ENCODE measurements around the gene ZNF10. TPM values are rescaled to one million over a fixed set of nuclear protein-coding genes. Genes with fewer than 3 reads are reported as not detected.

Gene ZNF10
- total RNA-seq, 2 donors from 2014 or later: 9.3 to 14.2 TPM

DNA sequence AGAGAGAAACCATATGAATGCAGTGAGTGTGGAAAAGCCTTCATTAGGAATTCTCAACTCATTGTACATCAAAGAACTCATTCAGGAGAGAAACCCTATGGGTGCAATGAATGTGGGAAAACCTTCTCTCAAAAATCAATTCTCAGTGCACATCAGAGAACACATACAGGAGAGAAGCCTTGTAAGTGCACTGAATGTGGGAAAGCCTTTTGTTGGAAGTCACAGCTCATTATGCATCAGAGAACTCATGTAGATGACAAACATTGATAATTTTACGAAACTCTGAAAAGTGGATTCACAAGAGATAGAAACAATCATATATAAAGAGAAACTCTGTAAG is 73.8 kb downstream of the ZNF10 start:
- no peak for ATAC-seq (replicated peaks in 1 of 2)
- no peak for DNase-seq
- H3K4me1 Mint-ChIP-seq (ENCODE audit: low read depth): no peaks in the 10 kb centered on the region
- H3K9me3 Mint-ChIP-seq: peaks cover 30 to 36% of the 10 kb centered on the region in 2 donors
- no peaks in the 10 kb centered on the region for H3K27me3 Mint-ChIP-seq (ENCODE audit: low read depth)
- peak overlapping the region; percentile 95 for H3K27ac Mint-ChIP-seq
- H3K4me3 Mint-ChIP-seq: no peak overlapping the region
- peaks cover 58 to 75% of the 10 kb centered on the region in 2 donors for H3K36me3 Mint-ChIP-seq (ENCODE audit: insufficient read depth in 2 of 2)

DNA sequence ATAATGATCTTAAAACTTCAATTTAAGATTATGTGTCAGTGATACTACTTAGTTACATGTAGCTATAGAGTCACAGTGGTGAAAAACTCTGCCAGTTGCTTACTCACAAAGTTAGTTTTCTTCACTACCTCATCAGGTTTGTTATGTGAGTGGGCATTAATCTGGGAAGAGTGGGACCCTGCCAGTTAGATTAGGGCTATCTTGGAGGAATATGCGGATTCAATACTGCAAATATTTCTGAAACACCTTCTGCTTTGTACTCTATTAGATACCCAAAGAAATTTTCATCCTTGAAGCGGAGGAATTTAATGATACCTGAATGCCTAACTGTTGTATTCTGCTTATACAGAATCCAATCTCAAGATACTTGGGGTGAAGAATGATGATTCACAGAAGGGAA is 76.0 kb downstream of the ZNF10 start:
- DNase-seq: no peak
- peaks cover 23 to 25% of the 10 kb centered on the region in 2 donors for H3K9me3 Mint-ChIP-seq

More for the DNA sequence above, 76.0 kb downstream of the ZNF10 start:
- H3K4me1 Mint-ChIP-seq (ENCODE audit: low read depth): no peaks in the 10 kb centered on the region
- no peaks in the 10 kb centered on the region for H3K27me3 Mint-ChIP-seq (ENCODE audit: low read depth)
- peaks cover 47 to 61% of the 10 kb centered on the region in 2 donors for H3K36me3 Mint-ChIP-seq (ENCODE audit: insufficient read depth in 2 of 2)
- ATAC-seq (replicated peaks in 1 of 2): no peak
- no peak overlapping the region for H3K4me3 Mint-ChIP-seq
- peak overlapping the region; percentile 33 for H3K27ac Mint-ChIP-seq

Other genes with a start within 250 kb of the ZNF10 start
- 10 to 100 TPM; 68.3 to 72.3 TPM for gene CHFR, start 243.0 kb upstream of the ZNF10 start, total RNA-seq
- 1 to 10 TPM; 6.8 to 8.7 TPM for gene ZNF605, start 174.3 kb upstream of the ZNF10 start, total RNA-seq
- 10 to 100 TPM; 22.9 to 24.1 TPM for gene ZNF26, start 144.3 kb upstream of the ZNF10 start, total RNA-seq
- 10 to 100 TPM; 17.3 to 24.7 TPM for gene ZNF84, start 93.1 kb upstream of the ZNF10 start, total RNA-seq
- gene ZNF140, start 49.7 kb upstream of the ZNF10 start, total RNA-seq: 10 to 100 TPM; 24.6 to 31.7 TPM
- 1 to 10 TPM; 1.8 to 2.2 TPM for gene ZNF891, start 353 bp upstream of the ZNF10 start, total RNA-seq
- 10 to 100 TPM; 16.7 to 18.8 TPM for gene ZNF268, start 50.9 kb downstream of the ZNF10 start, total RNA-seq
- gene ANHX, start 105.2 kb downstream of the ZNF10 start, total RNA-seq: not detected